GM12875 (cell line): ENCODE results near the gene ADCY6.

ENCODE experiments used
- H3K4me3 ChIP-seq: one replicate; pipeline ENCODE4 v1.5.1; 2011; ENCODE audit warnings: low read depth, low read length, control low read depth
- TF ChIP-seq, protein P1 (sequence below): IDR thresholded peaks from 2 replicates; pipeline ENCODE4 v1.5.1; 2011; ENCODE audit warnings: low read depth, mild to moderate bottlenecking, control low read depth, inconsistent platforms, low read length, moderate library complexity, borderline replicate concordance; ENCODE audit not compliant: insufficient read depth

ADCY6 gene

GRCh38 chr12:48717252-48717695 lies 71.6 kb downstream of the ADCY6 start:
- TF ChIP-seq, protein P1, sequence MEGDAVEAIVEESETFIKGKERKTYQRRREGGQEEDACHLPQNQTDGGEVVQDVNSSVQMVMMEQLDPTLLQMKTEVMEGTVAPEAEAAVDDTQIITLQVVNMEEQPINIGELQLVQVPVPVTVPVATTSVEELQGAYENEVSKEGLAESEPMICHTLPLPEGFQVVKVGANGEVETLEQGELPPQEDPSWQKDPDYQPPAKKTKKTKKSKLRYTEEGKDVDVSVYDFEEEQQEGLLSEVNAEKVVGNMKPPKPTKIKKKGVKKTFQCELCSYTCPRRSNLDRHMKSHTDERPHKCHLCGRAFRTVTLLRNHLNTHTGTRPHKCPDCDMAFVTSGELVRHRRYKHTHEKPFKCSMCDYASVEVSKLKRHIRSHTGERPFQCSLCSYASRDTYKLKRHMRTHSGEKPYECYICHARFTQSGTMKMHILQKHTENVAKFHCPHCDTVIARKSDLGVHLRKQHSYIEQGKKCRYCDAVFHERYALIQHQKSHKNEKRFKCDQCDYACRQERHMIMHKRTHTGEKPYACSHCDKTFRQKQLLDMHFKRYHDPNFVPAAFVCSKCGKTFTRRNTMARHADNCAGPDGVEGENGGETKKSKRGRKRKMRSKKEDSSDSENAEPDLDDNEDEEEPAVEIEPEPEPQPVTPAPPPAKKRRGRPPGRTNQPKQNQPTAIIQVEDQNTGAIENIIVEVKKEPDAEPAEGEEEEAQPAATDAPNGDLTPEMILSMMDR, result no peak
- H3K4me3 ChIP-seq, result peak overlapping the region; percentile 60

DNA sequence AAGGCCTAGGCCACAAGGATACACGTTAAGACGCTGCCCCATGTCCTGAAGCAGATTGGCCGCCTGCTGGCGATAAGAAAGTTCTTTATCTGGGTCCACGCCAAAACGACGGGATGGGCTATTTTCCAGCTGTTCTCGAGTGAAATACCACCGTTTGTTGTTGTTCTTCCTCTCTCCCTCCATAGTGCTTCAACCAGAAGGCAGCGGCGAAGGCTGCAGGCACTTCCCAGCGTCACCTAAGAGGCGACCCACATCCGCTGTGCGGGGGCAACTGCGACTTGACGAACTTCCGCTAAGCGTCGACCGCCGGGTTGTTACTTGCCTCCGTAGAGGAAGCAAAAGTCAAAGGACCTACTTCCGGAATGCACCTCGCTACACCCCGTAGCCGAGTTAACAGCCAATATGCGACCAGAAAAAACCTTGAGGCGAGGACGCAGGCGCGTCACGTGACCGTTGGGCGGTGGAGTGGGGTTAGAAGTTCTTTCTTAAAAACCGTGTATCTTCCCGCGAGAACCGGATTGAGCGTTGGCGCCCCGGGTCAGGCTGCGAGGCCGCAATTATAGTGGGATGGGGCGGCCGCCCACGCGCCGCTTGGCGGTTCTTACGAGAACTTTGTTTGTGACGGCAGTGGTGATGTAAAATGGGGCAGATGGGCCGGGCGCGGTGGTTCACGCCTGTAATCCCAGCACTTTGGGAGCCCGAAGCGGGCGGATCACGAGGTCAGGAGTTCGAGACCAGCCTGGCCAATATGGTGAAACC lies 72.2 kb downstream of the ADCY6 start, which contains the start of gene CCNT1:
TSS of gene CCNT1 (minus strand) at position 215 of the 759 bp plus-strand sequence. CDS start at position 183, 32 bp downstream.
- H3K4me3 ChIP-seq, result peak within 1 kb of the TSS; percentile 79
- TF ChIP-seq, protein P1, result no peak
